ENCODE data around the gene ATG4C. TPM values are rescaled to one million over a fixed set of nuclear protein-coding genes. Genes with fewer than 3 reads are reported as not detected.

ATG4C gene
- total RNA-seq, 1 experiment from 2014 or later = 13.1 TPM

- Histone ChIP-seq H2AFZ (ENCODE audit: low read length) (no peak overlapping the region), H3K4me2 (ENCODE audit: insufficient read depth, insufficient read length, low read length) (no peak overlapping the region), H4K5ac (ENCODE audit: insufficient read length, low read depth, low read length) (no peak overlapping the region), H3T11ph (ENCODE audit: low read length) (no peak overlapping the region), H3K79me1 (ENCODE audit: insufficient read depth, low read depth, low read length, poor library complexity, severe bottlenecking) (no peaks in the 10 kb centered on the region), H3K4me1 (ENCODE audit: insufficient read depth, low read length) (no peaks in the 10 kb centered on the region), H2BK20ac (ENCODE audit: low read depth, low read length, poor library complexity, severe bottlenecking) (no peak overlapping the region), H3K56ac (ENCODE audit: insufficient read length, low read depth, low read length) (no peak overlapping the region), H4K20me1 (ENCODE audit: control insufficient read depth, insufficient read depth, insufficient read length) (no peaks in the 10 kb centered on the region), H3K27ac (ENCODE audit: insufficient read length, low read depth, low read length) (no peak overlapping the region), H3K9ac (ENCODE audit: extremely low read depth, insufficient read length, low read length) (no peak overlapping the region), H2BK15ac (ENCODE audit: low read depth, low read length) (no peak overlapping the region), H4K91ac (ENCODE audit: insufficient read length, low read depth, low read length) (no peak overlapping the region), H2AK5ac (ENCODE audit: insufficient read length, low read length) (no peak overlapping the region), H4K8ac (replicated peaks; ENCODE audit: insufficient read length, low read depth, low read length) (no peak overlapping the region), H3K18ac (ENCODE audit: insufficient read length, low read depth, low read length) (no peak overlapping the region), H2BK12ac (ENCODE audit: insufficient read length, low read depth, low read length) (no peak overlapping the region), H2BK120ac (ENCODE audit: low read depth, low read length, poor library complexity, severe bottlenecking) (peak overlapping the region; percentile 12), H3K79me2 (ENCODE audit: insufficient read depth, low read length) (no peaks in the 10 kb centered on the region), H3K4ac (ENCODE audit: low read depth, low read length) (no peak overlapping the region), H3K23me2 (ENCODE audit: insufficient read length, low read depth, low read length, poor library complexity, severe bottlenecking) (no peaks in the 10 kb centered on the region), H3K27me3 (ENCODE audit: insufficient read depth, low read length) (no peaks in the 10 kb centered on the region), H3K9me3 (ENCODE audit: control insufficient read depth, low read depth, low read length) (no peaks in the 10 kb centered on the region), H3K23ac (ENCODE audit: insufficient read length, low read depth, low read length) (no peak overlapping the region), H3K14ac (ENCODE audit: insufficient read depth, low read length) (no peak overlapping the region), H2BK5ac (ENCODE audit: insufficient read length, low read length) (no peak overlapping the region)
- Mint-ChIP-seq H3K4me1 (peaks cover 12 to 13% of the 10 kb centered on the region in 2 experiments), H3K36me3 (ENCODE audit: insufficient read depth in 1 of 3, low read depth in 3 of 3) (no peaks in the 10 kb centered on the region), H3K4me3 (no peak overlapping the region), H3K27ac (no peak overlapping the region), H3K27me3 (ENCODE audit: low read depth) (no peaks in the 10 kb centered on the region), H3K9me3 (no peaks in the 10 kb centered on the region)
- WGBS (ENCODE audit: extremely low coverage, insufficient read length, low lambda C conversion rate) = no CpG with 5 or more reads among the region's 8 CpGs
- DNase-seq = no peak
- no peak for TF ChIP-seq CTCF (conservative IDR thresholded peaks at IDR 0.05)
Measured at GRCh38 chr1:62905872-62906271, 121.9 kb downstream of the ATG4C start.

Measured in H9 (cell line).